WTC11 (cell line): ENCODE results near the gene SNX32. TPM values are rescaled to one million over a fixed set of nuclear protein-coding genes. Genes with fewer than 3 reads are reported as not detected.

Experiments
- ATAC-seq: fragments of 200-7000 bp; cut with Tn5 transposase; 2 replicates; pipeline ENCODE4 v1.10.0; 2021; ENCODE audit warnings: mild to moderate bottlenecking, moderate library complexity
- CTCF ChIA-PET: fragments of 300-600 bp; sonication (Branson Sonifier 250); formaldehyde crosslinking; loops from one replicate; lab custom pipeline; 2021; ENCODE audit warnings: antibody characterized with exemption; lab: Charles Lee
- POLR2A ChIA-PET: fragments of 350-600 bp; sonication (Branson Sonifier 250); formaldehyde crosslinking; loops from one replicate; lab custom pipeline; 2021; ENCODE audit warnings: antibody characterized with exemption; lab: Charles Lee
- DNase-seq: peaks from one replicate; pipeline ENCODE4 v3.0.0; 2021; ENCODE audit warnings: low spot score
- H3K27ac Mint-ChIP-seq: 2 replicates; pipeline ENCODE4 v1.8.0; 2021; ENCODE audit warnings: mixed read lengths
- H3K27me3 Mint-ChIP-seq: 2 replicates; pipeline ENCODE4 v1.8.0; 2021; ENCODE audit warnings: low read depth, mild to moderate bottlenecking, moderate library complexity, mixed read lengths
- H3K36me3 Mint-ChIP-seq: 2 replicates; pipeline ENCODE4 v1.8.0; 2021; ENCODE audit warnings: mixed read lengths
- H3K4me1 Mint-ChIP-seq: 2 replicates; pipeline ENCODE4 v1.8.0; 2022; ENCODE audit warnings: mixed read lengths
- H3K4me3 Mint-ChIP-seq: 2 replicates; pipeline ENCODE4 v1.8.0; 2021; ENCODE audit warnings: mild to moderate bottlenecking, moderate library complexity, mixed read lengths
- H3K9me3 Mint-ChIP-seq: 2 replicates; pipeline ENCODE4 v1.8.0; 2021; ENCODE audit warnings: mixed read lengths
- AFF4 ChIP-seq: sonication (generic); formaldehyde crosslinking; IDR thresholded peaks from 2 replicates; pipeline ENCODE4 v1.8.1; 2023; ENCODE audit warnings: mild to moderate bottlenecking, missing genetic modification reagents, borderline replicate concordance
- FOXJ3 ChIP-seq: sonication (generic); formaldehyde crosslinking; IDR thresholded peaks from 2 replicates; pipeline ENCODE4 v1.9.0; 2021; ENCODE audit warnings: missing genetic modification reagents, mild to moderate bottlenecking, borderline replicate concordance
- HMGA2 ChIP-seq: fragments of 250-450 bp; sonication (Bioruptor Pico); IDR thresholded peaks from 2 replicates; pipeline ENCODE4 v1.4.0; 2021; ENCODE audit warnings: mild to moderate bottlenecking, moderate library complexity
- HMGXB4 ChIP-seq: sonication (generic); formaldehyde crosslinking; IDR thresholded peaks from 2 replicates; pipeline ENCODE4 v1.8.1; 2023; ENCODE audit warnings: mild to moderate bottlenecking, moderate library complexity, missing genetic modification reagents
- PREB ChIP-seq: sonication (generic); formaldehyde crosslinking; IDR thresholded peaks from 2 replicates; pipeline ENCODE4 v1.8.1; 2022; ENCODE audit warnings: mild to moderate bottlenecking, missing genetic modification reagents, moderate library complexity, borderline replicate concordance
- SMAD3 ChIP-seq: sonication (generic); formaldehyde crosslinking; IDR thresholded peaks from 2 replicates; pipeline ENCODE4 v1.8.0; 2022; ENCODE audit warnings: missing genetic modification reagents, mild to moderate bottlenecking, borderline replicate concordance
- TEAD1 ChIP-seq: sonication (generic); formaldehyde crosslinking; IDR thresholded peaks from 2 replicates; pipeline ENCODE4 v1.8.0; 2022; ENCODE audit warnings: mild to moderate bottlenecking, missing genetic modification reagents
- ZBTB21 ChIP-seq: sonication (generic); formaldehyde crosslinking; IDR thresholded peaks from 2 replicates; pipeline ENCODE4 v1.8.1; 2023; ENCODE audit warnings: mild to moderate bottlenecking, missing genetic modification reagents, borderline replicate concordance
- ZNF121 ChIP-seq: sonication (generic); formaldehyde crosslinking; IDR thresholded peaks from 2 replicates; pipeline ENCODE4 v1.8.0; 2023; ENCODE audit warnings: missing genetic modification reagents
- ZNF317 ChIP-seq: sonication (generic); formaldehyde crosslinking; IDR thresholded peaks from 2 replicates; pipeline ENCODE4 v1.8.1; 2023; ENCODE audit warnings: low read depth, mild to moderate bottlenecking, moderate library complexity, missing genetic modification reagents, borderline replicate concordance
- ZNF396 ChIP-seq: fragments of 250-450 bp; sonication (Bioruptor Pico); IDR thresholded peaks from 2 replicates; pipeline ENCODE4 v1.8.0; 2021; ENCODE audit warnings: mild to moderate bottlenecking, moderate library complexity, borderline replicate concordance
- ZSCAN18 ChIP-seq: fragments of 250-450 bp; sonication (Bioruptor Pico); IDR thresholded peaks from 2 replicates; pipeline ENCODE4 v2.1.2; 2022; ENCODE audit warnings: mild to moderate bottlenecking, moderate library complexity
- total RNA-seq: library from RNA; stranded (reverse); gene quantifications from 3 replicates; pipeline ENCODE4 v1.2.3, GENCODE V29; 2021
- TF ChIP-seq, protein P1 (sequence below): sonication (generic); formaldehyde crosslinking; conservative IDR thresholded peaks from 2 replicates; pipeline ENCODE4 v1.8.1; 2023; ENCODE audit warnings: mild to moderate bottlenecking, low read depth, missing genetic modification reagents, moderate library complexity

SNX32 gene
- total RNA-seq, 1 experiment from 2014 or later = 2.9 TPM

- TF ChIP-seq HMGXB4 (CRISPR knock-in tag) = no peak
- TF ChIP-seq ZNF396 (CRISPR knock-in tag) = no peak
- TF ChIP-seq AFF4 (CRISPR knock-in tag) = no peak
- TF ChIP-seq TEAD1 (CRISPR knock-in tag) = no peak
- TF ChIP-seq, protein P1, sequence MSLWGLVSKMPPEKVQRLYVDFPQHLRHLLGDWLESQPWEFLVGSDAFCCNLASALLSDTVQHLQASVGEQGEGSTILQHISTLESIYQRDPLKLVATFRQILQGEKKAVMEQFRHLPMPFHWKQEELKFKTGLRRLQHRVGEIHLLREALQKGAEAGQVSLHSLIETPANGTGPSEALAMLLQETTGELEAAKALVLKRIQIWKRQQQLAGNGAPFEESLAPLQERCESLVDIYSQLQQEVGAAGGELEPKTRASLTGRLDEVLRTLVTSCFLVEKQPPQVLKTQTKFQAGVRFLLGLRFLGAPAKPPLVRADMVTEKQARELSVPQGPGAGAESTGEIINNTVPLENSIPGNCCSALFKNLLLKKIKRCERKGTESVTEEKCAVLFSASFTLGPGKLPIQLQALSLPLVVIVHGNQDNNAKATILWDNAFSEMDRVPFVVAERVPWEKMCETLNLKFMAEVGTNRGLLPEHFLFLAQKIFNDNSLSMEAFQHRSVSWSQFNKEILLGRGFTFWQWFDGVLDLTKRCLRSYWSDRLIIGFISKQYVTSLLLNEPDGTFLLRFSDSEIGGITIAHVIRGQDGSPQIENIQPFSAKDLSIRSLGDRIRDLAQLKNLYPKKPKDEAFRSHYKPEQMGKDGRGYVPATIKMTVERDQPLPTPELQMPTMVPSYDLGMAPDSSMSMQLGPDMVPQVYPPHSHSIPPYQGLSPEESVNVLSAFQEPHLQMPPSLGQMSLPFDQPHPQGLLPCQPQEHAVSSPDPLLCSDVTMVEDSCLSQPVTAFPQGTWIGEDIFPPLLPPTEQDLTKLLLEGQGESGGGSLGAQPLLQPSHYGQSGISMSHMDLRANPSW (CRISPR knock-in tag) = no peak
- TF ChIP-seq ZNF317 (CRISPR knock-in tag) = no peak
- no peak for TF ChIP-seq FOXJ3 (CRISPR knock-in tag)
- no peak for TF ChIP-seq HMGA2 (CRISPR knock-in tag)
- TF ChIP-seq ZBTB21 (CRISPR knock-in tag) = no peak
- no peak for TF ChIP-seq PREB (CRISPR knock-in tag)
Observed at GRCh38 chr11:65862941-65863888, 29.5 kb downstream of the SNX32 start (continued).

DNA sequence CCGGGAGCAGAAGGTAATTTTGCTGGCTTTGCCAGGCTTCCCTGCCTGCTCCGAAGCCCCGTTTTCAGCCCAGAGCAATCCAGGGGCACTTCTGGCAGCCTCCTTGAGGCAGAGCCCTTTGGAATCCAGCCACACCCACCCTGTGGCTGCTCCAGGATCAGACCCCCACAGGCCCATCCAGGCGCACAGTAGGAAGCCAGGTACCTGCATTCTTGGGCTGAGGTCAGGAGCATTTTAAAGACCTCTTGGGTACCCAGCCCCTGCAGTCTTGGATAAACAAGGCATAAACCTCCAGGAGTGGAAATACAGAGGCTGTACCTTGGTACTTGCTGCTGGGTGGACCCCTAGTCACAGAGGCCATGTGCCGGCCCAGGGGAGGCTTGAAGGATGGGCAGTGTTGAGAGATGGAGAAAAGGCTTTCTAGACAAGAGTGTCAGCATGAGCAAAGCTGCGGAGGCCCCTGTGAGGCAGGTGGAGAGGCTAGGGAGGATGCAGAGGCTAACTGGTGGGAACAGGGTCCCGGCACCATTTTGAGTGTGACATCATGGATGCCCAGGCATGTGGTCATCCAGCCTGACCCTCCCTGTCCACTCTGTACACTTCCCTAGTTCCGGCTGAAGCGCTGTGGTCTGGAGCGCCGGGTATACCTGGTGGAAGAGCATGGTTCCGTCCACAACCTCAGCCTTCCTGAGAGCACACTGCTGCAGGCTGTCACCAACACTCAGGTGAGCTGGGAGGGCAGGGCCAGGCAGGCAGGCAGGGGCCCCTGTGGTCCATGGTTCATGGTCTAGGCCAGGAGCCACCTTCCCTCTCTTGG lies 30.3 kb downstream of the SNX32 start:
- ChIA-PET CTCF (interaction anchor here (16.6 kb wide), 1 partner anchor 25 kb away, joined by 539 read pairs; the partner anchor contains the start of genes CCDC85B and FIBP), POLR2A (no interaction called here)
- Mint-ChIP-seq H3K4me1 (peaks cover 19% of the 10 kb centered on the region), H3K9me3 (no peaks in the 10 kb centered on the region), H3K27me3 (peaks cover 11% of the 10 kb centered on the region), H3K36me3 (peaks cover 20% of the 10 kb centered on the region), H3K4me3 (no peak overlapping the region), H3K27ac (no peak overlapping the region)
- no peak for TF ChIP-seq SMAD3 (CRISPR knock-in tag)
- TF ChIP-seq ZNF121 (CRISPR knock-in tag) = no peak
- TF ChIP-seq ZSCAN18 (CRISPR knock-in tag) = no peak
- no peak for ATAC-seq
- no peak for DNase-seq
